DOHH2 (cell line): ENCODE results near the gene SKAP1.

Experiments used
- H3F3A ChIP-seq: fragments of 200-600 bp; sonication (generic), shearing (Covaris generic); 2 replicates; pipeline ENCODE4 v1.6.0; 2016; ENCODE audit warnings: antibody characterized with exemption, mild to moderate bottlenecking; ENCODE audit not compliant: control insufficient read depth, insufficient read depth
- H3K27ac ChIP-seq: fragments of 200-600 bp; sonication (generic); 2 replicates; pipeline ENCODE4 v1.5.1; 2014; ENCODE audit warnings: low read depth, mild to moderate bottlenecking, low read length, moderate library complexity
- H3K27me3 ChIP-seq: fragments of 200-600 bp; sonication (generic); 2 replicates; pipeline ENCODE4 v1.6.1; 2014; ENCODE audit warnings: mild to moderate bottlenecking, low read length, mixed read lengths; ENCODE audit not compliant: control insufficient read depth
- H3K36me3 ChIP-seq: fragments of 200-600 bp; sonication (generic); 2 replicates; pipeline ENCODE4 v1.6.1; 2014; ENCODE audit warnings: mild to moderate bottlenecking, low read length, moderate library complexity, mixed read lengths; ENCODE audit not compliant: control insufficient read depth
- H3K4me1 ChIP-seq: fragments of 200-600 bp; sonication (generic); 2 replicates; pipeline ENCODE4 v1.6.1; 2014; ENCODE audit warnings: mild to moderate bottlenecking, low read length, mixed read lengths; ENCODE audit not compliant: control insufficient read depth
- H3K4me2 ChIP-seq: fragments of 200-600 bp; sonication (generic); 2 replicates; pipeline ENCODE4 v1.6.0; 2014; ENCODE audit warnings: mild to moderate bottlenecking, low read length, moderate library complexity
- H3K4me3 ChIP-seq: fragments of 200-600 bp; sonication (generic); 2 replicates; pipeline ENCODE4 v1.5.1; 2014; ENCODE audit warnings: mild to moderate bottlenecking, low read length, mixed read lengths
- H3K79me2 ChIP-seq: fragments of 200-600 bp; sonication (generic); 2 replicates; pipeline ENCODE4 v1.6.1; 2014; ENCODE audit warnings: mild to moderate bottlenecking, low read length, mixed read lengths; ENCODE audit not compliant: control insufficient read depth
- H3K9me2 ChIP-seq: fragments of 200-600 bp; sonication (generic); replicated peaks from 2 replicates; pipeline ENCODE4 v1.6.1; 2014; ENCODE audit warnings: mild to moderate bottlenecking, low read length, mixed read lengths; ENCODE audit not compliant: control insufficient read depth
- H3K9me3 ChIP-seq: fragments of 200-600 bp; sonication (generic); 2 replicates; pipeline ENCODE4 v1.6.1; 2014; ENCODE audit warnings: antibody characterized with exemption, low read length, mixed read lengths; ENCODE audit not compliant: control insufficient read depth, insufficient read depth
- H4K20me1 ChIP-seq: fragments of 200-600 bp; sonication (generic); 2 replicates; pipeline ENCODE4 v1.6.0; 2014; ENCODE audit warnings: low read depth, mild to moderate bottlenecking, antibody characterized with exemption, low read length, moderate library complexity; ENCODE audit not compliant: control insufficient read depth, insufficient read depth
- EZH2phosphoT487 ChIP-seq: fragments of 200-600 bp; sonication (generic); IDR thresholded peaks from 2 replicates; pipeline ENCODE4 v1.6.1; 2017; ENCODE audit warnings: borderline replicate concordance, mild to moderate bottlenecking, antibody characterized with exemption, low read length, moderate library complexity, mixed read lengths
- TF ChIP-seq, protein P1 (sequence below): fragments of 200-600 bp; sonication (generic); IDR thresholded peaks from one replicate; pipeline ENCODE4 v1.5.1; 2014; ENCODE audit warnings: antibody characterized with exemption, mild to moderate bottlenecking, low read depth, low read length; ENCODE audit not compliant: poor library complexity, severe bottlenecking

SKAP1 gene

DNA sequence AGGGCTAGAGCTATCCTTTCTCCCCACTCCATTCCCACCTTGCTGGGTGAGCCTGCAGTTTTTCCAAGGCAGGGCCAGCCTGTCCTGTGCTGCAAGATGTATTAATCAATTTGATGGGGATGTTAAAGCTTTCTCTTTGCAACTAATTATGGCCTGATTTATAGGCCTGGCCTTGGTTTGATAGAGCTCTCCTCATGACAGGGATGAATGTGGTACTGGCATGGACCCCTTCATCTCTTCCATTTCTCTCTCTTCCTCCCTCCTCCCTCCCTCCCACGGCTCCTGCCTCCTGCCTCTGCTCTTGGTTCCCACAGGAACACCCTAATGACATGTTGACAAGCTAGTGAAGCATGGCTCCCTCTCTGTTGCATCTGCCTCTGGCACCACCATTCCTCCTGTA lies 47.2 kb upstream of the SKAP1 start:
- Histone ChIP-seq H3K4me3 (no peak overlapping the region), H3K9me3 (no peaks in the 10 kb centered on the region), H3K9me2 (no peaks in the 10 kb centered on the region), H3F3A (no peaks in the 10 kb centered on the region), H3K4me1 (peaks cover 7% of the 10 kb centered on the region), H4K20me1 (no peaks in the 10 kb centered on the region), H3K4me2 (no peak overlapping the region), H3K27ac (no peak overlapping the region), H3K36me3 (no peaks in the 10 kb centered on the region), H3K79me2 (no peaks in the 10 kb centered on the region), H3K27me3 (peaks cover 7% of the 10 kb centered on the region)
- TF ChIP-seq EZH2phosphoT487: no peak
- TF ChIP-seq, protein P1, sequence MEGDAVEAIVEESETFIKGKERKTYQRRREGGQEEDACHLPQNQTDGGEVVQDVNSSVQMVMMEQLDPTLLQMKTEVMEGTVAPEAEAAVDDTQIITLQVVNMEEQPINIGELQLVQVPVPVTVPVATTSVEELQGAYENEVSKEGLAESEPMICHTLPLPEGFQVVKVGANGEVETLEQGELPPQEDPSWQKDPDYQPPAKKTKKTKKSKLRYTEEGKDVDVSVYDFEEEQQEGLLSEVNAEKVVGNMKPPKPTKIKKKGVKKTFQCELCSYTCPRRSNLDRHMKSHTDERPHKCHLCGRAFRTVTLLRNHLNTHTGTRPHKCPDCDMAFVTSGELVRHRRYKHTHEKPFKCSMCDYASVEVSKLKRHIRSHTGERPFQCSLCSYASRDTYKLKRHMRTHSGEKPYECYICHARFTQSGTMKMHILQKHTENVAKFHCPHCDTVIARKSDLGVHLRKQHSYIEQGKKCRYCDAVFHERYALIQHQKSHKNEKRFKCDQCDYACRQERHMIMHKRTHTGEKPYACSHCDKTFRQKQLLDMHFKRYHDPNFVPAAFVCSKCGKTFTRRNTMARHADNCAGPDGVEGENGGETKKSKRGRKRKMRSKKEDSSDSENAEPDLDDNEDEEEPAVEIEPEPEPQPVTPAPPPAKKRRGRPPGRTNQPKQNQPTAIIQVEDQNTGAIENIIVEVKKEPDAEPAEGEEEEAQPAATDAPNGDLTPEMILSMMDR: no peak

DNA sequence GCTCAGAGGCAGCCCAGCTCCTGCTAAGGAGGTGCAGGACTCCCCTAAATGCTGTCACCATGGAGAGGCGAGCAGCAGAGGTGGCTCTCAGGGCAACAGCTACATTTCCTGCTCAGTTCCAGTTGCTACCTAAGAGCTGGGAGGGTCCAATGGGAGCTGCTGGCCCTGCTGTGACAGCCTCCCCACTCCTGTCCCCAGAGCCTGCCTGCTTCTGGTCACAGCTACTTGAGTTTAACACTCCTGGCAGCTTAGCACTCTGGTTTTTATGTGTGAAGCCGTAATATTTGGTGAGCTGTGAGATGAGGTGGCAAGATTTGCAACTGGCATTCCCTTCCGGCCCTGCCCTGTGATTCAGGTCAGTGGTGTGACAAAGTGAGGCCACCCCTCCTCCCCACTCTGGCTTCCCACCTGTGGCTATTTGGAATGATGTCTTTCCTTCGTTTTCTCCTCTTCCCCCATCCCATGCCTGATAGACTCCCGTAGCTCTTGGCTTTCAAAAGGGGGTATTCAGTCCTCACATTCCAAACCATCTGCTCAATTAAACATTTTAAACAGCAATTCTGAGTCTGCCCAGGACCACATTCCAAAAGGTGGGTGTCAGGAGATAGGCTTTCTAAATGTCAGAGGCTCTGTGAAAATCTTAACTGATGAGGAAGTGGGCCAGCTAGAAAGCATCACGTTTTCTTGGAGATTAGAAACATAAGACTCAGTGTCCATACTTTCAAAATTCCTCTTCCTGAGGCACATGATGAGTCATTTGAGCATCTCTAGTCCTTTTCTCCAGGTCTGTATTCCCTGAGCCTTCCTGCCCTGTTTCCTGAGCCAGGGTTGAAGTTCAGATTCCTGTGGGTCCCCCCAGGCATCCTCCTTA lies 42.6 kb upstream of the SKAP1 start:
- Histone ChIP-seq H3K9me3 (no peaks in the 10 kb centered on the region), H3F3A (no peaks in the 10 kb centered on the region), H3K36me3 (no peaks in the 10 kb centered on the region), H3K9me2 (no peaks in the 10 kb centered on the region), H3K79me2 (no peaks in the 10 kb centered on the region), H3K4me1 (peaks cover 9% of the 10 kb centered on the region), H3K27ac (no peak overlapping the region), H3K27me3 (peaks cover 15% of the 10 kb centered on the region), H3K4me3 (no peak overlapping the region), H4K20me1 (no peaks in the 10 kb centered on the region), H3K4me2 (no peak overlapping the region)
- TF ChIP-seq EZH2phosphoT487: no peak
- TF ChIP-seq, protein P1: no peak

DNA sequence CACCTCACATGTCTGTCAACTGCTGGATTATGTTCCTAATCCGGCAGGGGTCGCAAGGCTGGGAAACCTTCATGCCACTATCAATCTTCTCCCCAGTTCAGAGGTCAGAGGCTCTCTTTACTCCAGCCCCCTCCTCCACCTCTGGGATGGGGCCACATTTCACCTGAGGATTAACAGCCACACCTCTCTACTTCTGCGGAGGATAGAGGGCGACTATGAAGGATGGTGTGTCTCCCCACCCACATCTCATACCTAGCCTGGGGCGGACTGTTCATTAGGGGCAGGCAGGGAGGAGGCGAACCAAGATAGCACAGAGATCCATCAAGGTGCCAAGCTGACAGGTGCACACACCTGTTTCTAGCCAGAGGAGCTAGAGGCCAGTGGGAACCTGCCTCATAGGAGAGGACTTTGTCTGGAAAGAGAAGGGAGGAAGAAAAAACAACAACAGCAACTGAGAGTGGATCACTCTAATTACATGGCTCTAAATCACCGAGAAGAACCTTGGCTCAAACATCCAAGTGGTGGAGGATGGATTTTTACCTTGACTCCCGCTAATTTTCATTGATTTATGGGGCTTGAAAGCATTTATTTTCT lies 41.9 kb upstream of the SKAP1 start:
- H3K4me3 ChIP-seq: no peak overlapping the region
- no peak overlapping the region for H3K27ac ChIP-seq
- H3K27me3 ChIP-seq: peaks cover 15% of the 10 kb centered on the region
- H3K36me3 ChIP-seq: no peaks in the 10 kb centered on the region
- no peaks in the 10 kb centered on the region for H3F3A ChIP-seq
- no peak for TF ChIP-seq EZH2phosphoT487
- TF ChIP-seq, protein P1: no peak
- peaks cover 9% of the 10 kb centered on the region for H3K4me1 ChIP-seq
- no peaks in the 10 kb centered on the region for H3K79me2 ChIP-seq
- no peaks in the 10 kb centered on the region for H3K9me3 ChIP-seq
- no peaks in the 10 kb centered on the region for H3K9me2 ChIP-seq
- H4K20me1 ChIP-seq: no peaks in the 10 kb centered on the region
- no peak overlapping the region for H3K4me2 ChIP-seq
